HUES64 (cell line): ENCODE results near the gene DCLK2.

Experiments used
- H3K27ac ChIP-seq: 2 replicates; pipeline ENCODE4 v1.7.0; 2013; ENCODE audit warnings: low read depth, low read length, inconsistent platforms
- H3K27me3 ChIP-seq: 2 replicates; pipeline ENCODE4 v1.6.1; 2013; ENCODE audit warnings: mild to moderate bottlenecking, low read length; ENCODE audit not compliant: insufficient read depth
- H3K36me3 ChIP-seq: 2 replicates; pipeline ENCODE4 v1.6.1; 2013; ENCODE audit warnings: mild to moderate bottlenecking, low read length; ENCODE audit not compliant: insufficient read depth
- H3K4me1 ChIP-seq: 2 replicates; pipeline ENCODE4 v1.6.1; 2013; ENCODE audit warnings: mild to moderate bottlenecking, low read length, moderate library complexity; ENCODE audit not compliant: insufficient read depth
- H3K4me3 ChIP-seq: 2 replicates; pipeline ENCODE4 v1.5.1; 2013; ENCODE audit warnings: mild to moderate bottlenecking, low read length, moderate library complexity
- H3K9ac ChIP-seq: 2 replicates; pipeline ENCODE4 v1.6.1; 2013; ENCODE audit warnings: mild to moderate bottlenecking, low read depth, low read length
- H3K9me3 ChIP-seq: 2 replicates; pipeline ENCODE4 v1.6.1; 2013; ENCODE audit warnings: low read depth, low read length; ENCODE audit not compliant: insufficient read depth
- WGBS: fragments of 150-250, 120-280 bp; methylation state at CpG from one replicate; pipeline ENCODE4 v1.1.7; 2013; ENCODE audit warnings: missing lambda C conversion rate; 5-methylcytosine and 5-hydroxymethylcytosine counted together

The DCLK2 gene

DNA sequence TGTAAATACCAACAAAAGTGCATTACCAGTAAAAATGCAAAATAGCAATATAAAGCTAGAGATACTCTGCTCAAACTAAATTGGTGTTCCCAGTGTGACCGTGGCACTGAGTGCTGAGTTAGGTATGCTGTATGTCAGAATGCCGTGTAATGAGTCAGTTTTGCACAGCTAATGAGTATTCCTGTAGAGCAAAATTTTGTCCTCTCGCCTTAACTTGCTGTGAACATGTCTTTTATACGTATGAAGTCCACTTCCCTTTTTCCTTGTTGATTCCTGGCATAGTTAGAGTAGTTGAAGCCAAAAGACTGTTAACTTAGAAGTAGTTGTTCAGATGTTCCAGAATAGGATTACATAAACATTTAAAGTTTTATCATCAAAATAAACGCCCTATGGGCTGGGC, 11.5 kb downstream of the DCLK2 start:
- Histone ChIP-seq H3K9me3 (no peaks in the 10 kb centered on the region), H3K36me3 (no peaks in the 10 kb centered on the region), H3K27ac (no peak overlapping the region), H3K9ac (no peak overlapping the region), H3K27me3 (no peaks in the 10 kb centered on the region), H3K4me1 (no peaks in the 10 kb centered on the region), H3K4me3 (no peak overlapping the region)
- 92% methylated on average over 5 of the region's 5 CpGs for WGBS

DNA sequence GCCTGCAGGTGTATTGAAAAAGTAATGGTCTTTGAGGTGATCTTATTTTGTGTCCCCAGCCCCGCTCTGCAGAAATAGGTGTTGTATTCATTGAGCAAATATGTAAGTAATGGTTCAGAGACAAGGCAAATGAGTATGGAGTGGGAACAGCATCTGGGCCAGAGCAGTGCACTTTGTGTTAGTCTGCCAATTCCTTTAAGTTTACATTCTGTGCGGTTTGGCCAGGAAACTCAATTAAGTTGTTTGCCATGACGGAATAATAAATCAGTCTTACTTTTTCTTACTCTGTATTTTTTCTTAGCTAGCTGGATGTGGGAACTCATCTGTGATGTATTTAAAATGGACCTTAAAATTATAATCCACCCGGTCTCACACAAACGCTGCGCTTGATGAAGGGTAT, 12.6 kb downstream of the DCLK2 start:
- Histone ChIP-seq H3K9ac (no peak overlapping the region), H3K27me3 (no peaks in the 10 kb centered on the region), H3K9me3 (no peaks in the 10 kb centered on the region), H3K27ac (no peak overlapping the region), H3K4me1 (no peaks in the 10 kb centered on the region), H3K4me3 (no peak overlapping the region), H3K36me3 (no peaks in the 10 kb centered on the region)
- WGBS: 97% methylated on average over 6 of the region's 6 CpGs

DNA sequence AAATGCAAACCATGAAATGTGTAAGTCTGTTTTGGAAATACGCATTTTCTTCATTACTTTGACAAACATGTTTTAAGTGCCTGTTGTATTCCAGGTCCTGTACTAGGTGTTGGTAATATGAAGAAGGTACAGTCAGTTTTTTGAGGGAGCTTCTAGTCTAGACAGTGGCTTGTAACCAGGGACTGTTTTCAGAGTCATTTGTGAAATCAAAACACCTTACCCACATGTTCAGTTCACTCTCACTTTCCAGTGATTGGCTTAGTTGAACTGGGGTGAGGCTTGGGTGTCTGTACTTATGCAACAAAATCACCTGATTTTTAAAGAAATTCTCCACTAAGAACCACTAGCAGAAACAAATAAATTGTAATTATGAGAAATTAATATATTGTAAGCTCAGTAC, 16.4 kb downstream of the DCLK2 start:
- WGBS: 95% methylated on average over 1 of the region's 1 CpG
- Histone ChIP-seq H3K4me1 (no peaks in the 10 kb centered on the region), H3K36me3 (no peaks in the 10 kb centered on the region), H3K9me3 (no peaks in the 10 kb centered on the region), H3K27ac (no peak overlapping the region), H3K9ac (no peak overlapping the region), H3K27me3 (no peaks in the 10 kb centered on the region), H3K4me3 (no peak overlapping the region)

DNA sequence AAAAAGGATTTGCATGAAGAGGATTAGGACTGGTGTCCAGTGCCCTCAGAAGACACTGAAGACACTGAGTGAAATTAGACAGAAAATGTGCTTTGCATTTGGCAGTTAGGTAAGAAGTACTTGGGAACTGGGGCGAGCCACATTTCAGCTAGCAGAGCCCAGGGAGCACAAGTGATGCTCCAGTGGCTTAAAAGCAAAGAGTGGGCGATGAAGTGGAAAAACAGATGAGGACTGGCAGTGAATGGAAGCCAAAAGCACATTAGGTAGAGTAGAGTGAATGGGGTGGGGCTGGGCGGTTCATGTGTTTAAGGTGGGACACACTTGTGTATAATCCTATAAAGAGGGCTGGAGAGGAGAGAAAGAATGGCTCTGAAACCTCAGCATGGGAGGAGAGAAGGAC, 18.4 kb downstream of the DCLK2 start:
- Histone ChIP-seq H3K36me3 (no peaks in the 10 kb centered on the region), H3K9me3 (no peaks in the 10 kb centered on the region), H3K4me1 (no peaks in the 10 kb centered on the region), H3K9ac (no peak overlapping the region), H3K27ac (no peak overlapping the region), H3K27me3 (no peaks in the 10 kb centered on the region), H3K4me3 (no peak overlapping the region)
- 93% methylated on average over 3 of the region's 3 CpGs for WGBS

DNA sequence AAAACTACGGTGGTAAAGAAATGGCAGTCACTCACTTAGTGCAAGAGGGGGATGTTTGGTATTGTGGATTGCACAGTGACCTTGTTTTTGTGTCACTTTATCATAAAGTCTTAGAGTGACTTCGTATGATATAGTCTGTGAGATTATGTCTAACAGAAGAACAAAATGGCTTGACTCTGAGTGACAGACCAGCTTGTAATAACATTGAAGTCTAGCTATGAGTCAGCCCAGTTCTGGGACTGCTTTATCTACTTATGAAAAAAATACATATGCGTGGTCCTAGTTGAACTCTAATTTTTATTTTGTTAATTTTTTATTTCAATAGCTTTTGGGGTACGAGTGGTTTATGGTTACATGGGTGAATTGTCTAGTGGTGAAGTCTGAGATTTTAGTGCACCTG, 20.0 kb downstream of the DCLK2 start:
- Histone ChIP-seq H3K4me3 (no peak overlapping the region), H3K9ac (no peak overlapping the region), H3K9me3 (no peaks in the 10 kb centered on the region), H3K4me1 (no peaks in the 10 kb centered on the region), H3K27me3 (no peaks in the 10 kb centered on the region), H3K27ac (no peak overlapping the region), H3K36me3 (no peaks in the 10 kb centered on the region)
- 88% methylated on average over 3 of the region's 4 CpGs for WGBS

DNA sequence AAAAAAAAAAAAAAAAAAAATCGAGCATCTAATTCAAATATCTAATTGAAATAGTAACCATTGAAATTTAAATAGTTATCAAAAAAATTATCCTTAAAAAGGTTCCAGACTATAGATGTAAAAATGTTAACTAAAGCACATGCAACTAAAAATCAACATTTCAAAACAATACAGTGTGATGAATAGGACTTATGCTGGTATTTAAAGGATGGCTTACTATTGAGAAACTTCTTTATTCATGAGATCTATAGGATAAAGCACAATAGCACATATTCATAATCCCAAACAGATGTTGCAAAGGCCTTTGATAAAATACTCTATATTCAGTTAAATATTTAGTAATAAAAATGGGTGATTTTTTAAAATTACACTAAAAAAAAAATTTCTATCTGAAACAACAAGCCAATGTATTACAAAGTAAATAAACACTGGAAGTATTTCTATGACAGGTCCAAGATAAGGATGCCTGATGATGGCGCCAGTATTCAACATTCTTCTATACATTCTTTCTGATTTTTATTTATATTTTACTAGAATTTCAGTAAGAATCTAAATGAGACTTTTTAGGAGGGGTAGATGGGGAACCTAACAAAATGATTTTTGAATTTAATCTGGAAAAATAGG, 26.3 kb downstream of the DCLK2 start:
- H3K9ac ChIP-seq: no peak overlapping the region
- H3K9me3 ChIP-seq: no peaks in the 10 kb centered on the region
- no CpG with 5 or more reads among the region's 2 CpGs for WGBS
- H3K4me3 ChIP-seq: no peak overlapping the region
- no peaks in the 10 kb centered on the region for H3K27me3 ChIP-seq
- H3K27ac ChIP-seq: no peak overlapping the region
- H3K36me3 ChIP-seq: no peaks in the 10 kb centered on the region
- no peaks in the 10 kb centered on the region for H3K4me1 ChIP-seq

DNA sequence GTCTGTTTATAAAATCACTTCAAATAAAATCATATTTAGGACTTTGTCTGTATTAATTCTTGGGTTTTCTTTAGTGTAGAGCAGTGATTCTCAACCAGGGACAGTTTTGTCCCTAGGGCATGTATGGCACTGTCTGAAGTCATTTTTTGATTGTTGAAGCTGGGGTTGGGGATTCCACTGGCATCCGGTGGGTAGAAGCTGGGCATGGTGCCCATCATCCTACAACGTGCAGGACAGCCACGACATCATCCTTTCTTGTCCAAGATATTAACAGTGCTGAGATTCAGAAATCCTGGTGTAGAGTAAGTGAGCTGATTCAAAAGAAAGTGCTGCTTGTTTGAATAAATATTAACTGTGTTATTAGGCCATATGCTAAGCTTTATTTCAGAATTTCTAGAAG, 28.6 kb downstream of the DCLK2 start:
- H3K27me3 ChIP-seq: no peaks in the 10 kb centered on the region
- no peak overlapping the region for H3K27ac ChIP-seq
- H3K9me3 ChIP-seq: no peaks in the 10 kb centered on the region
- H3K9ac ChIP-seq: no peak overlapping the region
- H3K4me1 ChIP-seq: no peaks in the 10 kb centered on the region
- H3K4me3 ChIP-seq: no peak overlapping the region
- WGBS: 94% methylated on average over 3 of the region's 3 CpGs
- no peaks in the 10 kb centered on the region for H3K36me3 ChIP-seq

DNA sequence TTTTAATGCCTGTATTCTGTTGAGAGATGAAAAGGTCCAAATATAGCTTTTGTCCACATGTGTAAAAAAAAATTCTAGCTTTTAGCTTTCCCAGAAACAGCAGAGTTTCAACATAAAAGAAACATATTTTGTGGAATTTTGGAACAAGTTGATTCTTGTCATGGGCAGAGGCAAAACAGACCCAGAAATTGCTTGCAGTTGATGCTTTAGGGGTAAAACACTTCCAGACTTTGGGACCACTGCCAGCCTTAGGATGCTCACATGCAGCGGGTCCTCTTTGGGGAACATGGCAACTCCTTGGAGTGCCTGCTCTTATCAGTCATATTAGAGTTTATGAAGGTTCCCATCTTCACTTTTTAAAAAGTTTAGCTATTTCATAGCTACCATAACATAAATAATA, 30.4 kb downstream of the DCLK2 start:
- no peaks in the 10 kb centered on the region for H3K27me3 ChIP-seq
- 95% methylated on average over 1 of the region's 1 CpG for WGBS
- H3K9ac ChIP-seq: no peak overlapping the region
- H3K4me3 ChIP-seq: no peak overlapping the region
- H3K27ac ChIP-seq: no peak overlapping the region
- no peaks in the 10 kb centered on the region for H3K36me3 ChIP-seq
- no peaks in the 10 kb centered on the region for H3K9me3 ChIP-seq
- H3K4me1 ChIP-seq: no peaks in the 10 kb centered on the region

DNA sequence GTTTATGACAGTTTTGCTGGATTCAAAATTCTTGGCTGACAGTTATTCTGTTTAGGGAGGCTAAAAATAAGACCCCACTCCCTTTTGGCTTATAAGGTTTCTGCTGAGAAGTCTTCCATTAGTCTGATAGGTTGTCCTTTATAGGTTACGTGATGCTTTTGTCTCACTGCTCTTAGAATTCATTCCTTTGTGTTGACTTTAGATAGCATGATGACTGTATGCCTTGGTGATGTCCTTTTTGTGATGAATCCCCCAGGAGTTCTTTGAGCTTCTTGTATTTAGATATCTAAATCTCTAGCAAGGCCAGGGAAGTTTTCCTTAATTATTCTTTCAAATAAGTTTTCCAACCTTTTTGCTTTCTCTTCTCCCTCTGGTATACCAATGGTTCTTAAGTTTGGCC, 36.4 kb downstream of the DCLK2 start:
- Histone ChIP-seq H3K27ac (no peak overlapping the region), H3K9ac (no peak overlapping the region), H3K9me3 (no peaks in the 10 kb centered on the region), H3K27me3 (no peaks in the 10 kb centered on the region), H3K4me1 (peaks cover 7% of the 10 kb centered on the region), H3K4me3 (no peak overlapping the region), H3K36me3 (no peaks in the 10 kb centered on the region)
- 94% methylated on average over 1 of the region's 1 CpG for WGBS

DNA sequence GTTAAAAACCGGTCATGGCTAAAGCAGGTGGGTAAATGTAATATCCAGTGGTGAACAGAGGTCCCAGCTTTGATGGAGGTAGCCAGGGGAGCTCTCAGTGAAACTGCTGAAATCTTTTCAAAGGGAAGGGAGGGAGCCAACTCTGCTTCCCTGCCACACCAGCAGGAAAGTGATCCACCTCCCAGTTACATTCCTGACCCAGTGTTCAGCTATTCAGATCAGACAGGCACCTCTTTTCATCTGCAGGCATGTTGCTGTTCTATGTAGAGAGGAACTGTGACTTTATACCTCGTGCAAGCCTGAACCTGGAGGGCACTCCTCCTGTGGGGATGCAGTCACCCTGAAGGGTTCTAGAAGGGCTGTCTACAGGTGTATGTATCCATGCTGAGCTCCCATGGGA, 37.6 kb downstream of the DCLK2 start:
- Histone ChIP-seq H3K9me3 (no peaks in the 10 kb centered on the region), H3K4me3 (no peak overlapping the region), H3K27ac (no peak overlapping the region), H3K4me1 (peaks cover 12% of the 10 kb centered on the region), H3K9ac (no peak overlapping the region), H3K36me3 (no peaks in the 10 kb centered on the region), H3K27me3 (no peaks in the 10 kb centered on the region)
- WGBS: 87% methylated on average over 2 of the region's 2 CpGs

DNA sequence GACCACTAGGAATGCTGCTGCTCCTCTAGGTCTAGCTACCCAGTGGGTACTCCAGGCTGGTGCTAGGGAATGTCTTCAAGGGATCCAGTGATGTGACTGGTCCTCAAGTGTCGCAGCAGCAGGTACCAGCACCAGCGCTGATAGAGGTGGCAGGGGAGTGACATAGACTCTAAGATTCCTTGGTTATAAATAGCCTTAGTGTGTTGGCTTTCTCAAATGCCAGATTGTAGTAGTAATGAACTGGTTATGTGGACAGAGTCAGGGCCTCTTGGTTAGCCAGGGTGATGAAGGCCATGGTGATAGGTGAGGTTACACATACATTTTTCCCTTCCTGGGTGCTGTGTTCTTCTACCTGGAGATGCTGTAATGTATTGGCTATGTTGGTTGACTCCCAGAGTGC, 38.3 kb downstream of the DCLK2 start:
- Histone ChIP-seq H3K36me3 (no peaks in the 10 kb centered on the region), H3K4me3 (no peak overlapping the region), H3K9ac (no peak overlapping the region), H3K9me3 (0 out of 2 replicates have a peak, but pooled peaks cover 1% of the 10 kb centered on the region), H3K4me1 (peaks cover 12% of the 10 kb centered on the region), H3K27me3 (no peaks in the 10 kb centered on the region), H3K27ac (no peak overlapping the region)
- 95% methylated on average over 2 of the region's 2 CpGs for WGBS

DNA sequence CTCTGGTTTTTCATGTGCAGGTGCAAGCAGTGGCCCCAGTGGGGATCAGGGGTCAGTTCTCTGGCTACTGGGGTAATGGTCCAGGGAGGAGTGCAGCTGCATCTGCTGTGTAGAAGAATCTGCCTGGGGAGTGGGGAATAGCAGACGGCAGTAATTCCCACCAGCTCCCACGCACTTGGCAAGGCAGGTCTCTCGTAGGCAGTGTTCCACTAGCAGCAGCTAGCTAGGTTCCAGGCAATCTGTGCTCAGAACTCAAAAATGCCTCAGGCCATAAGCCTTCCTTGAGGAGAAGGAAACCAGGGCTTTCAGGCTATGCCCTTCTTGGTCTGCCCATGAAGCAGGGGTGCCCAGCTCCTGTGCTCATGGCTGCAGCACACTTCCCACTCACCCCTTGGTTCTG, 38.8 kb downstream of the DCLK2 start:
- Histone ChIP-seq H3K9ac (no peak overlapping the region), H3K27ac (no peak overlapping the region), H3K4me1 (peaks cover 12% of the 10 kb centered on the region), H3K27me3 (no peaks in the 10 kb centered on the region), H3K9me3 (0 out of 2 replicates have a peak, but pooled peaks cover 5% of the 10 kb centered on the region), H3K4me3 (no peak overlapping the region), H3K36me3 (no peaks in the 10 kb centered on the region)
- 96% methylated on average over 3 of the region's 3 CpGs for WGBS
